Ecto neural progenitor cell (in vitro differentiated cells): ENCODE data around the gene SCRN3.
"Not testable (repeated sequence)": the region's sequence is repeated elsewhere in the genome, so short reads cannot be mapped to it uniquely, and the experiment has no call there.

Source experiments
- DNase-seq: peaks from one replicate; pipeline ENCODE4 v3.0.0-alpha.2; 2018; ENCODE audit warnings: low spot score

Gene SCRN3

GRCh38 chr2:174395284-174395968 lies at the start of gene SCRN3:
Gene SCRN3 (plus strand): TSS chr2:174395730. CDS start chr2:174398284, 2,554 bp downstream.
- DNase-seq = peak; percentile 81

- no peak for DNase-seq
These were observed 45.5 kb upstream of the SCRN3 start for GRCh38 chr2:174350018-174350417.

- DNase-seq = no peak
These were observed 44.8 kb upstream of the SCRN3 start for GRCh38 chr2:174350593-174351181.

- no peak for DNase-seq
These were observed 42.5 kb upstream of the SCRN3 start for GRCh38 chr2:174353004-174353403.

- no peak for DNase-seq
These were observed 39.2 kb upstream of the SCRN3 start for GRCh38 chr2:174356347-174356746.

GRCh38 chr2:174359663-174360062 lies 35.9 kb upstream of the SCRN3 start:
- DNase-seq = not testable (repeated sequence)

- DNase-seq = no peak
These were observed 32.6 kb upstream of the SCRN3 start for GRCh38 chr2:174362949-174363348.

- DNase-seq = not testable (repeated sequence)
These were observed 31.9 kb upstream of the SCRN3 start for GRCh38 chr2:174363492-174364225.

GRCh38 chr2:174364628-174365027 lies 30.9 kb upstream of the SCRN3 start:
- no peak for DNase-seq

- DNase-seq = no peak
These were observed 30.0 kb upstream of the SCRN3 start for GRCh38 chr2:174365571-174365970.

- no peak for DNase-seq
These were observed 26.8 kb upstream of the SCRN3 start for GRCh38 chr2:174368691-174369090.

- DNase-seq = no peak
These were observed 18.6 kb upstream of the SCRN3 start for GRCh38 chr2:174376967-174377366.

- DNase-seq = no peak
These were observed 11.7 kb upstream of the SCRN3 start for GRCh38 chr2:174383796-174384195.

GRCh38 chr2:174385201-174385600 lies 10.3 kb upstream of the SCRN3 start:
- DNase-seq = no peak

- DNase-seq = not testable (repeated sequence)
These were observed 6.8 kb upstream of the SCRN3 start for GRCh38 chr2:174388706-174389105.

GRCh38 chr2:174389542-174389941 lies 6.0 kb upstream of the SCRN3 start:
- DNase-seq = no peak

GRCh38 chr2:174390303-174390702 lies 5.2 kb upstream of the SCRN3 start:
- DNase-seq = not testable (repeated sequence)

- no peak for DNase-seq
These were observed 2.8 kb upstream of the SCRN3 start for GRCh38 chr2:174392706-174393105.

GRCh38 chr2:174395969-174396630 lies 570 bp downstream of the SCRN3 start:
- no peak for DNase-seq

- no peak for DNase-seq
These were observed 2.2 kb downstream of the SCRN3 start for GRCh38 chr2:174397773-174398172.

- DNase-seq = no peak
These were observed 3.6 kb downstream of the SCRN3 start for GRCh38 chr2:174399171-174399570.

GRCh38 chr2:174400853-174401252 lies 5.3 kb downstream of the SCRN3 start:
- no peak for DNase-seq

- no peak for DNase-seq
These were observed 8.1 kb downstream of the SCRN3 start for GRCh38 chr2:174403628-174404027.
